ENCODE measurements around the gene NPL. TPM values are rescaled to one million over a fixed set of nuclear protein-coding genes. Genes with fewer than 3 reads are reported as not detected.

The NPL gene
- total RNA-seq, 4 donors from 2014 or later, result 11.0 to 21.8 (median 16.8) TPM

GRCh38 chr1:182863940-182864339 lies 74.4 kb downstream of the NPL start:
- no peak overlapping the region for H3K27ac ChIP-seq
- H3K9me3 ChIP-seq, result no peaks in the 10 kb centered on the region
- H3K4me1 ChIP-seq, result no peaks in the 10 kb centered on the region
- H3K4me3 ChIP-seq, result no peak overlapping the region
- no peak for DNase-seq (ENCODE audit: low spot score in 2 of 2)
- 96% methylated on average over 5 of the region's 5 CpGs for WGBS
- no peak for TF ChIP-seq POLR2AphosphoS5 (IDR thresholded peaks at IDR 0.05)
- TF ChIP-seq EP300 (IDR thresholded peaks at IDR 0.05), result no peak
- TF ChIP-seq POLR2A (IDR thresholded peaks at IDR 0.05), result no peak
- no peak for TF ChIP-seq CTCF (IDR thresholded peaks at IDR 0.05)
- H3K36me3 ChIP-seq, result peaks cover 97% of the 10 kb centered on the region
- no peaks in the 10 kb centered on the region for H3K27me3 ChIP-seq

GRCh38 chr1:182867861-182868260 lies 78.3 kb downstream of the NPL start:
- Histone ChIP-seq H3K27ac (no peak overlapping the region), H3K4me1 (no peaks in the 10 kb centered on the region), H3K9me3 (no peaks in the 10 kb centered on the region), H3K36me3 (peaks cover 92% of the 10 kb centered on the region), H3K27me3 (no peaks in the 10 kb centered on the region), H3K4me3 (no peak overlapping the region)
- TF ChIP-seq POLR2A (IDR thresholded peaks at IDR 0.05) (no peak), CTCF (IDR thresholded peaks at IDR 0.05) (no peak), EP300 (IDR thresholded peaks at IDR 0.05) (no peak), POLR2AphosphoS5 (IDR thresholded peaks at IDR 0.05) (no peak)
- no peak for DNase-seq (ENCODE audit: low spot score in 2 of 2)

- no peak for DNase-seq (ENCODE audit: low spot score in 2 of 2)
- Histone ChIP-seq H3K4me3 (no peak overlapping the region), H3K4me1 (no peaks in the 10 kb centered on the region), H3K9me3 (no peaks in the 10 kb centered on the region), H3K27me3 (no peaks in the 10 kb centered on the region), H3K36me3 (peaks cover 92% of the 10 kb centered on the region), H3K27ac (no peak overlapping the region)
- TF ChIP-seq EP300 (IDR thresholded peaks at IDR 0.05), result no peak
- TF ChIP-seq POLR2AphosphoS5 (IDR thresholded peaks at IDR 0.05), result no peak
- no peak for TF ChIP-seq CTCF (IDR thresholded peaks at IDR 0.05)
- no peak for TF ChIP-seq POLR2A (IDR thresholded peaks at IDR 0.05)
- WGBS, result 94% methylated on average over 12 of the region's 12 CpGs
Observed at GRCh38 chr1:182869241-182869666, 79.7 kb downstream of the NPL start.

- Histone ChIP-seq H3K27ac (no peak overlapping the region), H3K27me3 (no peaks in the 10 kb centered on the region), H3K4me3 (no peak overlapping the region), H3K9me3 (no peaks in the 10 kb centered on the region), H3K4me1 (no peaks in the 10 kb centered on the region), H3K36me3 (peaks cover 93% of the 10 kb centered on the region)
- TF ChIP-seq CTCF (IDR thresholded peaks at IDR 0.05), result no peak
- DNase-seq (ENCODE audit: low spot score in 2 of 2), result no peak
- 95% methylated on average over 3 of the region's 3 CpGs for WGBS
Observed at GRCh38 chr1:182872881-182873280, 83.3 kb downstream of the NPL start.

- peaks cover 100% of the 10 kb centered on the region for H3K36me3 ChIP-seq
- DNase-seq (ENCODE audit: low spot score in 2 of 2), result no peak
- H3K4me3 ChIP-seq, result no peak overlapping the region
- no peaks in the 10 kb centered on the region for H3K27me3 ChIP-seq
- 68% methylated on average over 2 of the region's 2 CpGs for WGBS
- H3K9me3 ChIP-seq, result no peaks in the 10 kb centered on the region
- TF ChIP-seq POLR2AphosphoS5 (IDR thresholded peaks at IDR 0.05) (no peak), CTCF (IDR thresholded peaks at IDR 0.05) (no peak), POLR2A (IDR thresholded peaks at IDR 0.05) (no peak), EP300 (IDR thresholded peaks at IDR 0.05) (no peak)
- H3K4me1 ChIP-seq, result no peaks in the 10 kb centered on the region
- no peak overlapping the region for H3K27ac ChIP-seq
Observed at GRCh38 chr1:182875889-182876288, 86.3 kb downstream of the NPL start.
